ACC112 (cell line): ENCODE results near the gene KCNJ11.

ENCODE experiments used
- H2AFZ ChIP-seq: fragments of 200-600 bp; sonication (generic); one replicate; pipeline ENCODE4 v1.6.0; 2017; ENCODE audit warnings: antibody characterized with exemption, low read length; ENCODE audit not compliant: unreplicated experiment
- H3K27ac ChIP-seq: fragments of 200-600 bp; sonication (generic); 2 replicates; pipeline ENCODE4 v1.5.1; 2014; ENCODE audit warnings: low read depth, mild to moderate bottlenecking, antibody characterized with exemption, low read length, moderate library complexity
- H3K27me3 ChIP-seq: fragments of 200-600 bp; sonication (generic); 2 replicates; pipeline ENCODE4 v1.6.1; 2014; ENCODE audit warnings: mild to moderate bottlenecking, antibody characterized with exemption, low read length, moderate library complexity, mixed read lengths; ENCODE audit not compliant: insufficient read depth
- H3K36me3 ChIP-seq: fragments of 200-600 bp; sonication (generic); 2 replicates; pipeline ENCODE4 v1.6.1; 2016; ENCODE audit warnings: mild to moderate bottlenecking, antibody characterized with exemption, low read length, moderate library complexity, mixed read lengths; ENCODE audit not compliant: insufficient read depth
- H3K4me1 ChIP-seq: fragments of 200-600 bp; sonication (generic); one replicate; pipeline ENCODE4 v1.6.1; 2016; ENCODE audit warnings: low read length, mixed read lengths; ENCODE audit not compliant: insufficient read depth, unreplicated experiment, control insufficient read depth
- H3K4me3 ChIP-seq: fragments of 200-600 bp; sonication (generic); 2 replicates; pipeline ENCODE4 v1.5.1; 2014; ENCODE audit warnings: mild to moderate bottlenecking, low read depth, low read length
- H3K79me2 ChIP-seq: fragments of 200-600 bp; sonication (generic); one replicate; pipeline ENCODE4 v1.6.0; 2016; ENCODE audit warnings: low read length; ENCODE audit not compliant: control insufficient read depth, unreplicated experiment, insufficient read depth

Gene KCNJ11

GRCh38 chr11:17389211-17389956 is 925 bp upstream of the KCNJ11 start:
- Histone ChIP-seq H3K27ac (no peak overlapping the region), H3K36me3 (no peaks in the 10 kb centered on the region), H3K27me3 (peaks cover 16% of the 10 kb centered on the region), H2AFZ (peak overlapping the region; percentile 50), H3K4me3 (peak overlapping the region; percentile 70), H3K79me2 (no peaks in the 10 kb centered on the region), H3K4me1 (no peaks in the 10 kb centered on the region)

GRCh38 chr11:17387811-17388210 is 648 bp downstream of the KCNJ11 start:
- Histone ChIP-seq H3K27ac (no peak overlapping the region), H3K27me3 (peaks cover 16% of the 10 kb centered on the region), H3K4me1 (no peaks in the 10 kb centered on the region), H3K36me3 (no peaks in the 10 kb centered on the region), H3K79me2 (no peaks in the 10 kb centered on the region), H3K4me3 (no peak overlapping the region), H2AFZ (no peak overlapping the region)

GRCh38 chr11:17387254-17387653 is 1.2 kb downstream of the KCNJ11 start:
- H3K27ac ChIP-seq: no peak overlapping the region
- no peak overlapping the region for H2AFZ ChIP-seq
- H3K79me2 ChIP-seq: no peaks in the 10 kb centered on the region
- no peak overlapping the region for H3K4me3 ChIP-seq
- H3K36me3 ChIP-seq: no peaks in the 10 kb centered on the region
- no peaks in the 10 kb centered on the region for H3K4me1 ChIP-seq
- H3K27me3 ChIP-seq: peaks cover 16% of the 10 kb centered on the region

GRCh38 chr11:17386331-17387084 is 2.0 kb downstream of the KCNJ11 start:
- H3K27ac ChIP-seq: no peak overlapping the region
- H3K4me1 ChIP-seq: peaks cover 4% of the 10 kb centered on the region
- H3K27me3 ChIP-seq: peaks cover 16% of the 10 kb centered on the region
- no peak overlapping the region for H3K4me3 ChIP-seq
- H3K79me2 ChIP-seq: no peaks in the 10 kb centered on the region
- no peaks in the 10 kb centered on the region for H3K36me3 ChIP-seq
- H2AFZ ChIP-seq: no peak overlapping the region

- Histone ChIP-seq H3K27ac (no peak overlapping the region), H3K27me3 (peaks cover 15% of the 10 kb centered on the region), H2AFZ (no peak overlapping the region), H3K4me1 (peaks cover 10% of the 10 kb centered on the region), H3K79me2 (no peaks in the 10 kb centered on the region), H3K36me3 (no peaks in the 10 kb centered on the region), H3K4me3 (no peak overlapping the region)
Observed at GRCh38 chr11:17385926-17386325, 2.5 kb downstream of the KCNJ11 start.

GRCh38 chr11:17385492-17385891 is 3.0 kb downstream of the KCNJ11 start:
- Histone ChIP-seq H3K4me3 (no peak overlapping the region), H2AFZ (no peak overlapping the region), H3K27ac (no peak overlapping the region), H3K79me2 (no peaks in the 10 kb centered on the region), H3K36me3 (no peaks in the 10 kb centered on the region), H3K27me3 (peaks cover 11% of the 10 kb centered on the region), H3K4me1 (peaks cover 14% of the 10 kb centered on the region)

GRCh38 chr11:17384002-17384511 is 4.4 kb downstream of the KCNJ11 start:
- H3K79me2 ChIP-seq: no peaks in the 10 kb centered on the region
- H3K36me3 ChIP-seq: peaks cover 3% of the 10 kb centered on the region; the same call in 1 of the 2 replicates
- H3K4me3 ChIP-seq: no peak overlapping the region
- no peak overlapping the region for H2AFZ ChIP-seq
- peaks cover 15% of the 10 kb centered on the region for H3K4me1 ChIP-seq
- H3K27ac ChIP-seq: no peak overlapping the region
- H3K27me3 ChIP-seq: peaks cover 4% of the 10 kb centered on the region; the same call in 1 of the 2 replicates

- Histone ChIP-seq H3K79me2 (no peaks in the 10 kb centered on the region), H3K36me3 (peaks cover 9% of the 10 kb centered on the region), H3K4me3 (no peak overlapping the region), H3K27me3 (peaks cover under 1% of the 10 kb centered on the region; the same call in 1 of the 2 replicates), H3K4me1 (peaks cover 15% of the 10 kb centered on the region), H2AFZ (no peak overlapping the region), H3K27ac (no peak overlapping the region)
Observed at GRCh38 chr11:17383461-17383860, 5.0 kb downstream of the KCNJ11 start.

- Histone ChIP-seq H3K79me2 (no peaks in the 10 kb centered on the region), H3K4me1 (peaks cover 15% of the 10 kb centered on the region), H2AFZ (no peak overlapping the region), H3K36me3 (peaks cover 21% of the 10 kb centered on the region), H3K27me3 (no peaks in the 10 kb centered on the region), H3K4me3 (no peak overlapping the region), H3K27ac (no peak overlapping the region)
Observed at GRCh38 chr11:17382046-17382728, 6.3 kb downstream of the KCNJ11 start.

- H3K27ac ChIP-seq: no peak overlapping the region
- no peaks in the 10 kb centered on the region for H3K27me3 ChIP-seq
- no peaks in the 10 kb centered on the region for H3K79me2 ChIP-seq
- H3K4me3 ChIP-seq: no peak overlapping the region
- no peak overlapping the region for H2AFZ ChIP-seq
- peaks cover 15% of the 10 kb centered on the region for H3K4me1 ChIP-seq
- peaks cover 27% of the 10 kb centered on the region for H3K36me3 ChIP-seq
Observed at GRCh38 chr11:17381156-17381555, 7.3 kb downstream of the KCNJ11 start.
